ENCODE data around the gene UFL1. TPM values are rescaled to one million over a fixed set of nuclear protein-coding genes. Genes with fewer than 3 reads are reported as not detected.
"Not testable (repeated sequence)": the region's sequence is repeated elsewhere in the genome, so short reads cannot be mapped to it uniquely, and the experiment has no call there.

The UFL1 gene
- 10 to 100 TPM; 28.8 to 29.7 TPM for total RNA-seq

GRCh38 chr6:96521644-96522464, at the start of gene UFL1:
Gene UFL1, plus strand, starts transcription at chr6:96521806. Its CDS starts 68 bp downstream, at chr6:96521874.
- Mint-ChIP-seq H3K9me3 (no peaks in the 10 kb centered on the region), H3K27me3 (no peaks in the 10 kb centered on the region), H3K4me1 (ENCODE audit: low read depth) (peaks cover 16% of the 10 kb centered on the region), H3K27ac (peak within 1 kb of the TSS; percentile 99), H3K36me3 (peaks cover 8% of the 10 kb centered on the region), H3K4me3 (peak within 1 kb of the TSS; percentile 98)
- intact Hi-C loops (cut with micrococcal nuclease) = loop anchor here (1.0 to 10.0 kb wide), 9 partner anchors 55 to 1090 kb away; partner anchors contain the start of genes GPR63, KLHL32, MANEA and MMS22L
- peak; percentile 94 for DNase-seq
- POLR2A ChIA-PET = interaction anchor here (0.6 to 1.1 kb wide), 3 partner anchors 10 to 385 kb away, joined by 3 to 4 read pairs (median 3); partner anchors contain the start of gene GPR63
- CTCF ChIA-PET = interaction anchor here (0.7 kb wide), 1 partner anchor 18 kb away, joined by 3 read pairs; no protein-coding TSS in a partner anchor

DNA sequence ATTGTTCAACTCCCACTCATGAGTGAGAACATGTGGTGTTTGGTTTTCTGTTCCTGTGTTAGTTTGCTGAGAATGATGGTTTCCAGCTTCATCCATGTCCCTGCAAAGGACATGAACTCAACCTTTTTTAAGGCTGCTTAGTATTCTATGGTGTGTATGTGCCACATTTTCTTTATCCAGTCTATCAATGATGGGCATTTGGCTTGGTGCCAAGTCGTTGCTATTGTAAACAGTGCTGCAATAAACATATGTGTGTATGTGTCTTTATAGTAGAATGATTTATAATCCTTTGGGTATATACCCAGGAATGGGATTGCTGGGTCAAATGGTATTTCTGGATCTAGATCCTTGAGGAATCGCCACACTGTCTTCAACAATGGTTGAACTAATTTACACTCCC, 49.3 kb upstream of the UFL1 start:
- POLR2A ChIA-PET = not testable (repeated sequence)

GRCh38 chr6:96478695-96479094, 42.9 kb upstream of the UFL1 start:
- intact Hi-C loops (cut with micrococcal nuclease) = no loop called here
- ChIA-PET CTCF (no interaction called here), POLR2A (no interaction called here)
- Mint-ChIP-seq H3K4me1 (ENCODE audit: low read depth) (no peaks in the 10 kb centered on the region), H3K27ac (no peak overlapping the region), H3K9me3 (peaks cover 63% of the 10 kb centered on the region), H3K36me3 (peaks cover 4% of the 10 kb centered on the region), H3K4me3 (no peak overlapping the region), H3K27me3 (no peaks in the 10 kb centered on the region)
- DNase-seq = no peak

More for the DNA sequence above, 49.3 kb upstream of the UFL1 start:
- H3K4me3 Mint-ChIP-seq; H3K27me3 Mint-ChIP-seq; CTCF ChIA-PET; DNase-seq; H3K36me3 Mint-ChIP-seq; intact Hi-C loops (cut with micrococcal nuclease); H3K4me1 Mint-ChIP-seq (ENCODE audit: low read depth); H3K27ac Mint-ChIP-seq: not testable (repeated sequence)
- peaks cover 37% of the 10 kb centered on the region for H3K9me3 Mint-ChIP-seq

- Mint-ChIP-seq H3K4me3 (no peak overlapping the region), H3K4me1 (ENCODE audit: low read depth) (no peaks in the 10 kb centered on the region), H3K27me3 (no peaks in the 10 kb centered on the region), H3K9me3 (peaks cover 71% of the 10 kb centered on the region), H3K27ac (no peak overlapping the region), H3K36me3 (peaks cover 10% of the 10 kb centered on the region)
- POLR2A ChIA-PET = no interaction called here
- no peak for DNase-seq
- intact Hi-C loops (cut with micrococcal nuclease) = no loop called here
- CTCF ChIA-PET = no interaction called here
Observed at GRCh38 chr6:96491926-96492325, 29.7 kb upstream of the UFL1 start.

- ChIA-PET POLR2A (no interaction called here), CTCF (no interaction called here)
- Mint-ChIP-seq H3K4me1 (ENCODE audit: low read depth) (peaks cover 33% of the 10 kb centered on the region), H3K9me3 (peaks cover 48% of the 10 kb centered on the region), H3K36me3 (peaks cover 22% of the 10 kb centered on the region), H3K4me3 (no peak overlapping the region), H3K27me3 (no peaks in the 10 kb centered on the region), H3K27ac (no peak overlapping the region)
- DNase-seq = peak; percentile 37
- intact Hi-C loops (cut with micrococcal nuclease) = no loop called here
Observed at GRCh38 chr6:96499781-96500180, 21.8 kb upstream of the UFL1 start.

GRCh38 chr6:96502915-96503314, 18.7 kb upstream of the UFL1 start:
- Mint-ChIP-seq H3K4me1 (ENCODE audit: low read depth) (peaks cover 25% of the 10 kb centered on the region), H3K4me3 (no peak overlapping the region), H3K9me3 (peaks cover 24% of the 10 kb centered on the region), H3K36me3 (peaks cover 25% of the 10 kb centered on the region), H3K27ac (no peak overlapping the region), H3K27me3 (no peaks in the 10 kb centered on the region)
- ChIA-PET POLR2A (no interaction called here), CTCF (no interaction called here)
- no peak for DNase-seq
- intact Hi-C loops (cut with micrococcal nuclease) = no loop called here

- H3K27ac Mint-ChIP-seq = no peak overlapping the region
- no peaks in the 10 kb centered on the region for H3K27me3 Mint-ChIP-seq
- DNase-seq = no peak
- peaks cover 4% of the 10 kb centered on the region for H3K4me1 Mint-ChIP-seq (ENCODE audit: low read depth)
- no peak overlapping the region for H3K4me3 Mint-ChIP-seq
- POLR2A ChIA-PET = no interaction called here
- intact Hi-C loops (cut with micrococcal nuclease) = no loop called here
- CTCF ChIA-PET = no interaction called here
- H3K9me3 Mint-ChIP-seq = peaks cover 30% of the 10 kb centered on the region
- H3K36me3 Mint-ChIP-seq = peaks cover 40% of the 10 kb centered on the region
Observed at GRCh38 chr6:96505363-96505762, 16.2 kb upstream of the UFL1 start.

DNA sequence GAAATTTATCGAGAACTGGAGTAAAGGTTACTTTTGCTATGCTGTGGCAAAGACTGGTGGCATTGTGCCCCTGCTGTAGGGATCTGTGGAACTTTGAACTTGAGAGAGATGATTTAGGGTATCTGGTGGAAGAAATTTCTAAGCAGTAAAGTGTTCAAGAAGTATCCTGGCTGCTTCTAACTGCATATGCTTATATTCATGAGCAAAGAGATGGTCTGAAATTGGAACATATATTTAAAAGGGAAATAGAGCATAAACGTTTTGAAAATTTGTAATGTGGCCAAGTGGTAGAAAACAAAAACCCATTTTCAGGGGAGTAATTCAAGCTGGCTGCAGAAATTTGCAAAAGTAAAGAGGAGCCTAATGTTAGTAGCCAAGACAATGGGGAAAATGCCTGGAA, 12.3 kb upstream of the UFL1 start:
- POLR2A ChIA-PET = no interaction called here

GRCh38 chr6:96520171-96521115, 1.2 kb upstream of the UFL1 start:
- no peak for DNase-seq
- Mint-ChIP-seq H3K36me3 (peaks cover 5% of the 10 kb centered on the region), H3K4me1 (ENCODE audit: low read depth) (peaks cover 15% of the 10 kb centered on the region)

More for the DNA sequence above, 12.3 kb upstream of the UFL1 start:
- Mint-ChIP-seq H3K4me1 (ENCODE audit: low read depth) (no peaks in the 10 kb centered on the region), H3K27me3 (no peaks in the 10 kb centered on the region), H3K4me3 (no peak overlapping the region), H3K36me3 (peaks cover 41% of the 10 kb centered on the region), H3K9me3 (peaks cover 24% of the 10 kb centered on the region), H3K27ac (no peak overlapping the region)
- no peak for DNase-seq
- CTCF ChIA-PET = no interaction called here
- intact Hi-C loops (cut with micrococcal nuclease) = no loop called here

DNA sequence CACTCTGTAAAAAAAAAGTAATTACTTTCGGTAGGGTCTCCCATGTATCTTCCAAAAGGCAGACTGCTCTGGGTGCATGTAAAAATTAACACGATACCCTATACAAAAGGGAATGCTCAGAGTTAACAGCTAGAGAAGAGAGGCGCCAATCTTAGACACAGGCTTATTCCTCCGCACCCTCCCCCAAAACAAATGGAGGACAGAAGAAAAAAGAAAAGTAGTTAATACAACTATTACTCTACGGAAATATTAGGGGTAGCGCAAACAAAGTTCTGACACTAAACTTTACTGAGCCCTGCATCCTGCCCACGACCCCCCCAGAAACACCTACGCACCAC, 331 bp upstream of the UFL1 start:
- intact Hi-C loops (cut with micrococcal nuclease) = loop anchor here (1.0 to 10.0 kb wide), 8 partner anchors 54 to 1089 kb away; partner anchors contain the start of genes KLHL32, MANEA, MMS22L and NDUFAF4
- no peak for DNase-seq
- Mint-ChIP-seq H3K4me3 (peak overlapping the region; percentile 98), H3K27me3 (no peaks in the 10 kb centered on the region), H3K36me3 (peaks cover 6% of the 10 kb centered on the region), H3K9me3 (no peaks in the 10 kb centered on the region), H3K27ac (peak overlapping the region; percentile 99), H3K4me1 (ENCODE audit: low read depth) (peaks cover 15% of the 10 kb centered on the region)
- POLR2A ChIA-PET = no interaction called here
- CTCF ChIA-PET = interaction anchor here (0.7 kb wide), 1 partner anchor 17 kb away, joined by 3 read pairs; no protein-coding TSS in a partner anchor

More at GRCh38 chr6:96520171-96521115, 1.2 kb upstream of the UFL1 start:
- intact Hi-C loops (cut with micrococcal nuclease) = loop anchor here (1.0 to 10.0 kb wide), 8 partner anchors 54 to 1088 kb away; partner anchors contain the start of genes KLHL32, MANEA, MMS22L and NDUFAF4
- no peaks in the 10 kb centered on the region for H3K27me3 Mint-ChIP-seq
- POLR2A ChIA-PET = no interaction called here
- H3K4me3 Mint-ChIP-seq = peak overlapping the region; percentile 98
- CTCF ChIA-PET = interaction anchor here (0.7 kb wide), 1 partner anchor 16 kb away, joined by 3 read pairs; no protein-coding TSS in a partner anchor
- H3K9me3 Mint-ChIP-seq = no peaks in the 10 kb centered on the region
- H3K27ac Mint-ChIP-seq = peak overlapping the region; percentile 38

DNA sequence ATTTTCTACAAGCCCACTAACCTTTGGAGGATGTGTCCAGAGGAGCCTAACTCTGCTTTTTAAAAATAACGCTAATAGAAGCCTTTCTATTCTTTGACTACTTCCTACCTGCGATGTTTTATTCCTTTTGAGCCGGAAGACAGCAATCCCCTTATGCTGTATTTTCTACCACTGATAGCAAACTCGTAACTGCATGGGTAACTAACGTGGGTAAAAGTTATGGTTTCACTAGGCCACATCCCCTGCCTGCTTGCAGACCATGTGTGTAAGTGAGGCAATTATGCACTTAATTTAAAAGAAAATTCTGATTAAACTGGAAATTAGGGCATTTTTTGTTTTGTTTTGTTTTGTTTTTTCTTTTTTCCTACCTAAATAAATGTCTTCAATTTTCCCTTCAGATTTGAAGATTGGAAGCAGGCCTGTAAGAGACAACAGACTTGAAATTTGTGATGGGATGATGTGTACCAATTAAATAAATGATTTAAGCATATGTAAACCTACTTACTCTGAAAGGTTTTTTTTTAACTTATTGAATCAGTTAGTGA, 931 bp downstream of the UFL1 start:
- no peaks in the 10 kb centered on the region for H3K27me3 Mint-ChIP-seq
- ChIA-PET POLR2A (interaction anchor here (0.6 to 1.1 kb wide), 3 partner anchors 11 to 385 kb away, joined by 3 to 4 read pairs (median 3); partner anchors contain the start of gene GPR63), CTCF (no interaction called here)

More for the DNA sequence above, 931 bp downstream of the UFL1 start:
- Mint-ChIP-seq H3K4me3 (peak overlapping the region; percentile 98), H3K27ac (peak overlapping the region; percentile 99), H3K9me3 (no peaks in the 10 kb centered on the region), H3K36me3 (peaks cover 12% of the 10 kb centered on the region), H3K4me1 (ENCODE audit: low read depth) (peaks cover 16% of the 10 kb centered on the region)
- peak; percentile 16 for DNase-seq
- intact Hi-C loops (cut with micrococcal nuclease) = loop anchor here (2.0 to 10.0 kb wide), 4 partner anchors 314 to 1090 kb away; partner anchors contain the start of gene GPR63

Data from activated CD4-positive, alpha-beta memory T cell treated with anti-CD3 and anti-CD28 coated beads for 36 hours (primary cell).